Spleen (tissue), 11 donors: ENCODE results near the gene KCNQ4. TPM values are rescaled to one million over a fixed set of nuclear protein-coding genes. Genes with fewer than 3 reads are reported as not detected.

Experiments used
- DNase-seq: peaks from one replicate; pipeline ENCODE4 v3.0.0-alpha.2; 2020
- H3K27ac ChIP-seq, 8 donors: fragments of 200-600 bp; sonication (generic) in 7 of 8; 1 replicate in 4 of 8; 2 replicates in 4 of 8; pipeline versions ENCODE4 v1.5.0 to v1.8.0; 2016 to 2021; ENCODE audit warnings: inconsistent platforms in 4 of 8, mild to moderate bottlenecking in 4 of 8, moderate library complexity in 1 of 8
- H3K27me3 ChIP-seq, 7 donors: fragments of 200-600 bp; sonication (generic) in 6 of 7; replicated peaks in 1 of 7; 1 replicate in 4 of 7; 2 replicates in 3 of 7; pipeline versions ENCODE4 v1.5.0 to v1.8.0; 2016 to 2021; ENCODE audit warnings: inconsistent platforms in 3 of 7, mild to moderate bottlenecking in 1 of 7
- H3K36me3 ChIP-seq, 6 donors: fragments of 200-600 bp; sonication (generic) in 5 of 6; 1 replicate in 4 of 6; 2 replicates in 2 of 6; pipeline versions ENCODE4 v1.5.0 to v1.8.0; 2016 to 2021; ENCODE audit warnings: inconsistent platforms in 2 of 6
- H3K4me1 ChIP-seq, 6 donors: fragments of 200-600 bp; sonication (generic) in 5 of 6; 1 replicate in 3 of 6; 2 replicates in 3 of 6; pipeline versions ENCODE4 v1.5.0 to v1.8.0; 2016 to 2021; ENCODE audit warnings: inconsistent platforms in 3 of 6
- H3K4me3 ChIP-seq, 8 donors: fragments of 200-600 bp; sonication (generic) in 7 of 8; 1 replicate in 4 of 8; 2 replicates in 4 of 8; pipeline versions ENCODE4 v1.5.0 to v1.8.0; 2016 to 2021; ENCODE audit warnings: inconsistent platforms in 4 of 8, mild to moderate bottlenecking in 4 of 8, moderate library complexity in 2 of 8
- H3K9me3 ChIP-seq, 8 donors: fragments of 200-600 bp; sonication (generic) in 7 of 8; 1 replicate in 4 of 8; 2 replicates in 4 of 8; pipeline versions ENCODE4 v1.5.0 to v1.8.0; 2016 to 2021; ENCODE audit warnings: inconsistent platforms in 4 of 8
- CTCF ChIP-seq, 11 experiments: fragments of 200-600 bp in 7 of 11; fragments of 450-650 bp in 4 of 11; sonication (generic) in 4 of 11; IDR thresholded peaks in 8 of 11; conservative IDR thresholded peaks in 3 of 11; 1 replicate in 7 of 11; 2 replicates in 4 of 11; pipeline versions ENCODE4 v1.4.0 to v1.8.0; 2016 to 2021; ENCODE audit warnings: antibody characterized with exemption in 11 of 11, inconsistent platforms in 4 of 11, mild to moderate bottlenecking in 1 of 11
- POLR2A ChIP-seq, 3 donors: fragments of 450-650 bp; IDR thresholded peaks; one replicate each; pipeline ENCODE4 v1.5.1; 2017; ENCODE audit warnings: antibody characterized with exemption in 3 of 3, mild to moderate bottlenecking in 1 of 3
- POLR2AphosphoS5 ChIP-seq, 3 donors: sonication (generic); formaldehyde crosslinking; IDR thresholded peaks; one replicate each; pipeline ENCODE4 v1.5.1; 2017; ENCODE audit warnings: antibody characterized with exemption in 3 of 3
- WGBS, 5 donors: extraction: QIAGEN DNeasy Blood & Tissue Kit in 3 of 5; methylation state at CpG; one replicate each; pipeline versions ENCODE4 v1.1.5 to v1.1.7; 2013 to 2018; 5-methylcytosine and 5-hydroxymethylcytosine counted together
- intact Hi-C: fragments of 100-400 bp; cut with DNase I; formaldehyde crosslinking; loops from one replicate; pipeline ENCODE4 v1.15.0; 2023; ENCODE audit warnings: low total_unique reads
- polyA plus RNA-seq, 3 donors: library from polyadenylated mRNA; stranded (reverse); fragments of 200-250 nt; gene quantifications; one replicate each; pipeline ENCODE4 v1.2.1, GENCODE V29; 2013
- total RNA-seq, 7 donors: library from RNA; depleted of rRNA in 3 of 7; stranded (reverse); fragments of >200 nt in 3 of 7; fragmentation: NEBNext Ultra II Directional in 4 of 7; extraction: Animal tissue kit (Norgen Biotek cat#: 25700) in 4 of 7; gene quantifications; one replicate each; pipeline versions ENCODE4 v1.1.0 to v1.2.1, GENCODE V29; 2016 to 2021
- donor health status: healthy with polysubstance abuse.
- donor health status: DM: no; HTN: no; CAD: no; lungs with moderate emphysema.
- donor health status: DM: no; HTN: no; CAD: no.
- donor health status: Bipolar disorder and iron deficiency.
- donor health status: healthy.
- donor health status: DM: no; HTN: no; CAD: no.
- donor health status: DM: yes; HTN: yes; CAD: no.

Gene KCNQ4
- total and polyA plus RNA-seq, 10 donors, result 0.09 to 0.54 (median 0.25) TPM

- no peaks in the 10 kb centered on the region for H3K36me3 ChIP-seq
- TF ChIP-seq CTCF (IDR thresholded peaks at IDR 0.05 in 8 of 11, conservative IDR thresholded peaks at IDR 0.05 in 3 of 11) (no peak), POLR2AphosphoS5 (IDR thresholded peaks at IDR 0.05) (no peak), POLR2A (IDR thresholded peaks at IDR 0.05) (no peak)
- intact Hi-C loops, result no loop called here
- no peak overlapping the region for H3K27ac ChIP-seq
- WGBS, 5 donors, result 83 to 92% (median 90%) methylated on average over 11 to 17 of the region's 17 CpGs
- no peaks in the 10 kb centered on the region for H3K9me3 ChIP-seq
- peaks cover 0 to 15% (median 6%) of the 10 kb centered on the region in 6 donors for H3K4me1 ChIP-seq
- DNase-seq, result no peak
- H3K4me3 ChIP-seq, result no peak overlapping the region
- H3K27me3 ChIP-seq, result peaks cover 0 to 27% (median 14%) of the 10 kb centered on the region in 7 donors
Observed at GRCh38 chr1:40788561-40789341, 5.2 kb downstream of the KCNQ4 start.

- H3K36me3 ChIP-seq, result no peaks in the 10 kb centered on the region
- WGBS, 5 donors, result 61 to 87% (median 79%) methylated on average over 2 of the region's 2 CpGs
- intact Hi-C loops, result no loop called here
- peaks cover 0 to 23% (median 12%) of the 10 kb centered on the region in 7 donors for H3K27me3 ChIP-seq
- no peak overlapping the region for H3K4me3 ChIP-seq
- TF ChIP-seq POLR2A (IDR thresholded peaks at IDR 0.05), result no peak
- TF ChIP-seq CTCF (IDR thresholded peaks at IDR 0.05 in 8 of 11, conservative IDR thresholded peaks at IDR 0.05 in 3 of 11), result no peak
- TF ChIP-seq POLR2AphosphoS5 (IDR thresholded peaks at IDR 0.05), result no peak
- no peak for DNase-seq
- H3K27ac ChIP-seq, result no peak overlapping the region
- H3K9me3 ChIP-seq, result no peaks in the 10 kb centered on the region
- H3K4me1 ChIP-seq, result peaks cover 0 to 13% (median 4%) of the 10 kb centered on the region in 6 donors
Observed at GRCh38 chr1:40789342-40789598, 5.7 kb downstream of the KCNQ4 start.

- intact Hi-C loops, result no loop called here
- H3K9me3 ChIP-seq, result no peaks in the 10 kb centered on the region
- no peaks in the 10 kb centered on the region for H3K36me3 ChIP-seq
- peaks cover 0 to 9% (median 0%) of the 10 kb centered on the region in 6 donors for H3K4me1 ChIP-seq
- TF ChIP-seq POLR2A (IDR thresholded peaks at IDR 0.05) (no peak), POLR2AphosphoS5 (IDR thresholded peaks at IDR 0.05) (no peak), CTCF (IDR thresholded peaks at IDR 0.05 in 8 of 11, conservative IDR thresholded peaks at IDR 0.05 in 3 of 11) (no peak)
- peaks cover 0 to 17% (median 6%) of the 10 kb centered on the region in 7 donors for H3K27me3 ChIP-seq
- H3K4me3 ChIP-seq, result no peak overlapping the region
- DNase-seq, result no peak
- WGBS, 5 donors, result 84 to 93% (median 89%) methylated on average over 13 of the region's 13 CpGs
- no peak overlapping the region for H3K27ac ChIP-seq
Observed at GRCh38 chr1:40789661-40790430, 6.3 kb downstream of the KCNQ4 start.

GRCh38 chr1:40792036-40792435 lies 8.4 kb downstream of the KCNQ4 start:
- TF ChIP-seq POLR2AphosphoS5 (IDR thresholded peaks at IDR 0.05) (no peak), POLR2A (IDR thresholded peaks at IDR 0.05) (no peak), CTCF (IDR thresholded peaks at IDR 0.05 in 8 of 11, conservative IDR thresholded peaks at IDR 0.05 in 3 of 11) (no peak)
- no peaks in the 10 kb centered on the region for H3K27me3 ChIP-seq
- no peak for DNase-seq
- no peak overlapping the region for H3K27ac ChIP-seq
- intact Hi-C loops, result no loop called here
- no peak overlapping the region for H3K4me3 ChIP-seq
- no peaks in the 10 kb centered on the region for H3K36me3 ChIP-seq
- WGBS, 5 donors, result 69 to 81% (median 78%) methylated on average over 7 of the region's 7 CpGs
- peaks cover 0 to 15% (median 2%) of the 10 kb centered on the region in 6 donors for H3K4me1 ChIP-seq
- no peaks in the 10 kb centered on the region for H3K9me3 ChIP-seq
